T47D (cell line): ENCODE data around the gene EPG5.

Experiments used
- DNase-seq, 2 experiments: peaks; one replicate each; pipeline versions ENCODE4 v3.0.0 to v3.0.0-alpha.2; 2011 to 2012; ENCODE audit warnings: low read depth in 1 of 2, low spot score in 1 of 2
- JUND ChIP-seq: IDR thresholded peaks from 2 replicates; pipeline ENCODE4 v1.6.1; 2012; ENCODE audit warnings: low read depth
- in situ Hi-C: cut with HindIII; loops from 2 replicates; pipeline ENCODE4 v1.10.0; 2016; ENCODE audit warnings: low sequenced_read_pairs, low pct_unique_long_range_greater_than_20kb

EPG5 gene

GRCh38 chr18:45845410-45845809 lies 121.7 kb downstream of the EPG5 start:
- in situ Hi-C loops, result no loop called here
- TF ChIP-seq JUND, result no peak
- no peak for DNase-seq

- DNase-seq, result no peak
- TF ChIP-seq JUND, result no peak
- in situ Hi-C loops, result no loop called here
Measured at GRCh38 chr18:45844938-45845337, 122.2 kb downstream of the EPG5 start.

- no peak for TF ChIP-seq JUND
- DNase-seq, result no peak
- in situ Hi-C loops, result no loop called here
Measured at GRCh38 chr18:45843019-45843418, 124.1 kb downstream of the EPG5 start.

- no peak for DNase-seq
- TF ChIP-seq JUND, result no peak
- in situ Hi-C loops, result no loop called here
Measured at GRCh38 chr18:45841765-45842442, 125.2 kb downstream of the EPG5 start.

- in situ Hi-C loops, result no loop called here
- DNase-seq, result no peak
- no peak for TF ChIP-seq JUND
Measured at GRCh38 chr18:45841060-45841764, 125.9 kb downstream of the EPG5 start.

GRCh38 chr18:45839414-45840395 lies 127.4 kb downstream of the EPG5 start:
- DNase-seq, result peak; percentile 23 to 86

GRCh38 chr18:45838302-45839070 lies 128.6 kb downstream of the EPG5 start:
- in situ Hi-C loops, result no loop called here
- peak in 1 of 2 experiments; percentile 19 for DNase-seq
- TF ChIP-seq JUND, result no peak

More at GRCh38 chr18:45839414-45840395, 127.4 kb downstream of the EPG5 start:
- no peak for TF ChIP-seq JUND
- in situ Hi-C loops, result no loop called here

- DNase-seq, result no peak
- TF ChIP-seq JUND, result no peak
- in situ Hi-C loops, result no loop called here
Measured at GRCh38 chr18:45837283-45838070, 129.7 kb downstream of the EPG5 start.

GRCh38 chr18:45836242-45837205 lies 130.6 kb downstream of the EPG5 start:
- DNase-seq, result no peak
- in situ Hi-C loops, result no loop called here
- TF ChIP-seq JUND, result no peak

GRCh38 chr18:45835057-45835636 lies 132.0 kb downstream of the EPG5 start:
- in situ Hi-C loops, result no loop called here
- DNase-seq, result no peak
- no peak for TF ChIP-seq JUND
